GM23338 (cell line): ENCODE results near the gene CAPN15. TPM values are rescaled to one million over a fixed set of nuclear protein-coding genes. Genes with fewer than 3 reads are reported as not detected.

Source experiments
- ATAC-seq: fragments of 200-7000 bp; cut with Tn5 transposase; 3 replicates; pipeline ENCODE4 v1.9.1; 2020
- DNase-seq: peaks from one replicate; pipeline ENCODE4 v3.0.0-alpha.2; 2015; ENCODE audit warnings: low spot score
- H2AFZ ChIP-seq: fragments of 200-600 bp; sonication (generic); 2 replicates; pipeline ENCODE4 v1.8.0; 2016; ENCODE audit warnings: antibody characterized with exemption, mild to moderate bottlenecking, moderate library complexity
- H3F3A ChIP-seq: fragments of 200-600 bp; sonication (generic); replicated peaks from 2 replicates; pipeline ENCODE4 v1.8.0; 2017; ENCODE audit warnings: antibody characterized with exemption, mixed run types, low read depth
- H3K27ac ChIP-seq: fragments of 200-600 bp; sonication (generic); 2 replicates; pipeline ENCODE4 v1.6.1; 2016; ENCODE audit warnings: low read depth
- H3K27me3 ChIP-seq: fragments of 200-600 bp; sonication (generic); 2 replicates; pipeline ENCODE4 v1.8.0; 2016; ENCODE audit warnings: mild to moderate bottlenecking, mixed run types, moderate library complexity; ENCODE audit not compliant: insufficient read depth
- H3K36me3 ChIP-seq: fragments of 200-600 bp; sonication (generic); 2 replicates; pipeline ENCODE4 v1.8.0; 2016; ENCODE audit warnings: mild to moderate bottlenecking; ENCODE audit not compliant: insufficient read depth
- H3K4me1 ChIP-seq: fragments of 200-600 bp; sonication (generic); 2 replicates; pipeline ENCODE4 v1.8.0; 2016; ENCODE audit warnings: mild to moderate bottlenecking, moderate library complexity; ENCODE audit not compliant: insufficient read depth
- H3K4me2 ChIP-seq: fragments of 200-600 bp; sonication (generic); 2 replicates; pipeline ENCODE4 v1.7.1; 2017; ENCODE audit warnings: mixed run types
- H3K4me3 ChIP-seq: fragments of 200-600 bp; sonication (generic); 2 replicates; pipeline ENCODE4 v1.6.1; 2016; ENCODE audit warnings: mixed run types
- H3K79me2 ChIP-seq: fragments of 200-600 bp; sonication (generic); replicated peaks from 2 replicates; pipeline ENCODE4 v1.8.0; 2017; ENCODE audit warnings: mild to moderate bottlenecking; ENCODE audit not compliant: insufficient read depth
- H3K9me2 ChIP-seq: fragments of 200-600 bp; sonication (generic); 2 replicates; pipeline ENCODE4 v1.8.0; 2017; ENCODE audit not compliant: insufficient read depth
- H4K20me1 ChIP-seq: fragments of 200-600 bp; sonication (generic); replicated peaks from 2 replicates; pipeline ENCODE4 v1.8.0; 2017; ENCODE audit warnings: mild to moderate bottlenecking; ENCODE audit not compliant: insufficient read depth
- H3K27ac Mint-ChIP-seq: 2 replicates; pipeline ENCODE4 v1.8.0; 2020; ENCODE audit warnings: inconsistent platforms, mild to moderate bottlenecking, moderate library complexity, mixed read lengths
- H3K27me3 Mint-ChIP-seq: 3 replicates; pipeline ENCODE4 v1.8.0; 2022; ENCODE audit warnings: low read depth, mild to moderate bottlenecking, moderate library complexity, mixed read lengths, inconsistent platforms; ENCODE audit not compliant: insufficient read depth, poor library complexity
- H3K36me3 Mint-ChIP-seq: 3 replicates; pipeline ENCODE4 v1.8.0; 2021; ENCODE audit warnings: low read depth, mild to moderate bottlenecking, inconsistent platforms, moderate library complexity, mixed read lengths
- H3K4me1 Mint-ChIP-seq: 3 replicates; pipeline ENCODE4 v1.8.0; 2020; ENCODE audit warnings: mild to moderate bottlenecking, inconsistent platforms, mixed read lengths
- H3K4me3 Mint-ChIP-seq: 3 replicates; pipeline ENCODE4 v1.8.0; 2021; ENCODE audit warnings: moderate library complexity, mild to moderate bottlenecking, inconsistent platforms, mixed read lengths
- H3K9me3 Mint-ChIP-seq: 3 replicates; pipeline ENCODE4 v1.8.0; 2020; ENCODE audit warnings: moderate library complexity, mild to moderate bottlenecking, inconsistent platforms, mixed read lengths
- CREB1 ChIP-seq: fragments of 250-450 bp; sonication (Bioruptor Pico); IDR thresholded peaks from 2 replicates; pipeline ENCODE4 v1.5.0; 2020; ENCODE audit warnings: low read depth, mild to moderate bottlenecking, moderate library complexity
- EZH2 ChIP-seq: fragments of 200-600 bp; sonication (generic); IDR thresholded peaks from one replicate; pipeline ENCODE4 v1.8.0; 2017; ENCODE audit warnings: antibody characterized with exemption, mild to moderate bottlenecking, low read depth; ENCODE audit not compliant: unreplicated experiment
- EZH2phosphoT487 ChIP-seq: fragments of 200-600 bp; sonication (generic); IDR thresholded peaks from one replicate; pipeline ENCODE4 v1.8.1; 2018; ENCODE audit warnings: antibody characterized with exemption; ENCODE audit not compliant: unreplicated experiment
- JUNB ChIP-seq: IDR thresholded peaks from one replicate; pipeline ENCODE4 v1.6.1; 2016; ENCODE audit warnings: antibody characterized with exemption; ENCODE audit not compliant: unreplicated experiment
- NANOG ChIP-seq: IDR thresholded peaks from 2 replicates; pipeline ENCODE4 v1.6.1; 2016; ENCODE audit warnings: antibody characterized with exemption, borderline replicate concordance
- POLR2AphosphoS5 ChIP-seq: IDR thresholded peaks from 2 replicates; pipeline ENCODE4 v1.6.1; 2016; ENCODE audit warnings: antibody characterized with exemption, low read depth
- STAT1 ChIP-seq: IDR thresholded peaks from one replicate; pipeline ENCODE4 v1.6.1; 2016; ENCODE audit warnings: antibody characterized with exemption; ENCODE audit not compliant: unreplicated experiment
- ZNF114 ChIP-seq: fragments of 250-450 bp; sonication (Bioruptor Pico); IDR thresholded peaks from 2 replicates; pipeline ENCODE4 v1.5.0; 2020; ENCODE audit warnings: mild to moderate bottlenecking, moderate library complexity
- ZNF331 ChIP-seq: fragments of 250-450 bp; sonication (Bioruptor Pico); IDR thresholded peaks from 2 replicates; pipeline ENCODE4 v1.5.0; 2020; ENCODE audit warnings: low read depth, mild to moderate bottlenecking, moderate library complexity
- polyA plus RNA-seq: library from polyadenylated mRNA; unstranded; fragments of >200 nt; fragmentation: Nextera tagmentation; extraction: Ambion mirVana; gene quantifications from 2 replicates; pipeline ENCODE4 v1.2.1, GENCODE V29; 2016
- total RNA-seq: library from RNA; depleted of rRNA; stranded (reverse); fragments of >200 nt; shearing (Covaris generic); gene quantifications from 2 replicates; pipeline ENCODE4 v1.2.3, GENCODE V29; 2014
- TF ChIP-seq, protein P1 (sequence below): fragments of 250-450 bp; sonication (Bioruptor Pico); IDR thresholded peaks from 2 replicates; pipeline ENCODE4 v1.5.0; 2020; ENCODE audit warnings: mild to moderate bottlenecking, moderate library complexity
- TF ChIP-seq, protein P2 (sequence below), 2 experiments: fragments of 200-600 bp in 1 of 2; sonication (generic) in 1 of 2; conservative IDR thresholded peaks; 2 replicates each; pipeline versions ENCODE4 v1.5.1 to v1.6.1; 2016 to 2017; ENCODE audit warnings: antibody characterized with exemption in 2 of 2, low read depth in 2 of 2, mild to moderate bottlenecking in 2 of 2, moderate library complexity in 1 of 2
- TF ChIP-seq, protein P3 (sequence below): IDR thresholded peaks from one replicate; pipeline ENCODE4 v1.6.1; 2018; ENCODE audit warnings: antibody characterized with exemption; ENCODE audit not compliant: unreplicated experiment
- TF ChIP-seq, protein P4 (sequence below): IDR thresholded peaks from 2 replicates; pipeline ENCODE4 v1.6.1; 2016; ENCODE audit warnings: antibody characterized with exemption

Gene CAPN15
- total and polyA plus RNA-seq, 2 experiments from 2014 or later, result 27.3 to 164 TPM

GRCh38 chr16:590188-590814 is 62.8 kb downstream of the CAPN15 start:
- Histone ChIP-seq H3K36me3 (no peaks in the 10 kb centered on the region), H2AFZ (no peak overlapping the region), H3K4me2 (peak overlapping the region; percentile 88), H3K79me2 (peaks cover 32% of the 10 kb centered on the region), H3K9me2 (no peaks in the 10 kb centered on the region), H3K4me1 (no peaks in the 10 kb centered on the region), H3K27me3 (peaks cover 29% of the 10 kb centered on the region), H3K4me3 (peak overlapping the region; percentile 84), H4K20me1 (peaks cover 31% of the 10 kb centered on the region), H3F3A (peaks cover 8% of the 10 kb centered on the region; the same call in 1 of the 2 replicates), H3K27ac (no peak overlapping the region)
- TF ChIP-seq JUNB (no peak), NANOG (no peak), STAT1 (no peak), EZH2 (no peak), ZNF114 (CRISPR knock-in tag) (no peak), CREB1 (CRISPR knock-in tag) (no peak), POLR2AphosphoS5 (no peak), ZNF331 (CRISPR knock-in tag) (no peak), EZH2phosphoT487 (no peak)
- TF ChIP-seq, protein P1, sequence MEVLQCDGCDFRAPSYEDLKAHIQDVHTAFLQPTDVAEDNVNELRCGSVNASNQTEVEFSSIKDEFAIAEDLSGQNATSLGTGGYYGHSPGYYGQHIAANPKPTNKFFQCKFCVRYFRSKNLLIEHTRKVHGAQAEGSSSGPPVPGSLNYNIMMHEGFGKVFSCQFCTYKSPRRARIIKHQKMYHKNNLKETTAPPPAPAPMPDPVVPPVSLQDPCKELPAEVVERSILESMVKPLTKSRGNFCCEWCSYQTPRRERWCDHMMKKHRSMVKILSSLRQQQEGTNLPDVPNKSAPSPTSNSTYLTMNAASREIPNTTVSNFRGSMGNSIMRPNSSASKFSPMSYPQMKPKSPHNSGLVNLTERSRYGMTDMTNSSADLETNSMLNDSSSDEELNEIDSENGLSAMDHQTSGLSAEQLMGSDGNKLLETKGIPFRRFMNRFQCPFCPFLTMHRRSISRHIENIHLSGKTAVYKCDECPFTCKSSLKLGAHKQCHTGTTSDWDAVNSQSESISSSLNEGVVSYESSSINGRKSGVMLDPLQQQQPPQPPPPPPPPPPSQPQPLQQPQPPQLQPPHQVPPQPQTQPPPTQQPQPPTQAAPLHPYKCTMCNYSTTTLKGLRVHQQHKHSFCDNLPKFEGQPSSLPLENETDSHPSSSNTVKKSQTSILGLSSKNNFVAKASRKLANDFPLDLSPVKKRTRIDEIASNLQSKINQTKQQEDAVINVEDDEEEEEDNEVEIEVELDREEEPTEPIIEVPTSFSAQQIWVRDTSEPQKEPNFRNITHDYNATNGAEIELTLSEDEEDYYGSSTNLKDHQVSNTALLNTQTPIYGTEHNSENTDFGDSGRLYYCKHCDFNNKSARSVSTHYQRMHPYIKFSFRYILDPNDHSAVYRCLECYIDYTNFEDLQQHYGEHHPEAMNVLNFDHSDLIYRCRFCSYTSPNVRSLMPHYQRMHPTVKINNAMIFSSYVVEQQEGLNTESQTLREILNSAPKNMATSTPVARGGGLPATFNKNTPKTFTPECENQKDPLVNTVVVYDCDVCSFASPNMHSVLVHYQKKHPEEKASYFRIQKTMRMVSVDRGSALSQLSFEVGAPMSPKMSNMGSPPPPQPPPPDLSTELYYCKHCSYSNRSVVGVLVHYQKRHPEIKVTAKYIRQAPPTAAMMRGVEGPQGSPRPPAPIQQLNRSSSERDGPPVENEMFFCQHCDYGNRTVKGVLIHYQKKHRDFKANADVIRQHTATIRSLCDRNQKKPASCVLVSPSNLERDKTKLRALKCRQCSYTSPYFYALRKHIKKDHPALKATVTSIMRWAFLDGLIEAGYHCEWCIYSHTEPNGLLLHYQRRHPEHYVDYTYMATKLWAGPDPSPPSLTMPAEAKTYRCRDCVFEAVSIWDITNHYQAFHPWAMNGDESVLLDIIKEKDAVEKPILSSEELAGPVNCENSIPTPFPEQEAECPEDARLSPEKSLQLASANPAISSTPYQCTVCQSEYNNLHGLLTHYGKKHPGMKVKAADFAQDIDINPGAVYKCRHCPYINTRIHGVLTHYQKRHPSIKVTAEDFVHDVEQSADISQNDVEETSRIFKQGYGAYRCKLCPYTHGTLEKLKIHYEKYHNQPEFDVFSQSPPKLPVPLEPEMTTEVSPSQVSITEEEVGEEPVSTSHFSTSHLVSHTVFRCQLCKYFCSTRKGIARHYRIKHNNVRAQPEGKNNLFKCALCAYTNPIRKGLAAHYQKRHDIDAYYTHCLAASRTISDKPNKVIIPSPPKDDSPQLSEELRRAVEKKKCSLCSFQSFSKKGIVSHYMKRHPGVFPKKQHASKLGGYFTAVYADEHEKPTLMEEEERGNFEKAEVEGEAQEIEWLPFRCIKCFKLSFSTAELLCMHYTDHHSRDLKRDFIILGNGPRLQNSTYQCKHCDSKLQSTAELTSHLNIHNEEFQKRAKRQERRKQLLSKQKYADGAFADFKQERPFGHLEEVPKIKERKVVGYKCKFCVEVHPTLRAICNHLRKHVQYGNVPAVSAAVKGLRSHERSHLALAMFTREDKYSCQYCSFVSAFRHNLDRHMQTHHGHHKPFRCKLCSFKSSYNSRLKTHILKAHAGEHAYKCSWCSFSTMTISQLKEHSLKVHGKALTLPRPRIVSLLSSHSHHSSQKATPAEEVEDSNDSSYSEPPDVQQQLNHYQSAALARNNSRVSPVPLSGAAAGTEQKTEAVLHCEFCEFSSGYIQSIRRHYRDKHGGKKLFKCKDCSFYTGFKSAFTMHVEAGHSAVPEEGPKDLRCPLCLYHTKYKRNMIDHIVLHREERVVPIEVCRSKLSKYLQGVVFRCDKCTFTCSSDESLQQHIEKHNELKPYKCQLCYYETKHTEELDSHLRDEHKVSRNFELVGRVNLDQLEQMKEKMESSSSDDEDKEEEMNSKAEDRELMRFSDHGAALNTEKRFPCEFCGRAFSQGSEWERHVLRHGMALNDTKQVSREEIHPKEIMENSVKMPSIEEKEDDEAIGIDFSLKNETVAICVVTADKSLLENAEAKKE (CRISPR knock-in tag), result no peak
- TF ChIP-seq, protein P2, sequence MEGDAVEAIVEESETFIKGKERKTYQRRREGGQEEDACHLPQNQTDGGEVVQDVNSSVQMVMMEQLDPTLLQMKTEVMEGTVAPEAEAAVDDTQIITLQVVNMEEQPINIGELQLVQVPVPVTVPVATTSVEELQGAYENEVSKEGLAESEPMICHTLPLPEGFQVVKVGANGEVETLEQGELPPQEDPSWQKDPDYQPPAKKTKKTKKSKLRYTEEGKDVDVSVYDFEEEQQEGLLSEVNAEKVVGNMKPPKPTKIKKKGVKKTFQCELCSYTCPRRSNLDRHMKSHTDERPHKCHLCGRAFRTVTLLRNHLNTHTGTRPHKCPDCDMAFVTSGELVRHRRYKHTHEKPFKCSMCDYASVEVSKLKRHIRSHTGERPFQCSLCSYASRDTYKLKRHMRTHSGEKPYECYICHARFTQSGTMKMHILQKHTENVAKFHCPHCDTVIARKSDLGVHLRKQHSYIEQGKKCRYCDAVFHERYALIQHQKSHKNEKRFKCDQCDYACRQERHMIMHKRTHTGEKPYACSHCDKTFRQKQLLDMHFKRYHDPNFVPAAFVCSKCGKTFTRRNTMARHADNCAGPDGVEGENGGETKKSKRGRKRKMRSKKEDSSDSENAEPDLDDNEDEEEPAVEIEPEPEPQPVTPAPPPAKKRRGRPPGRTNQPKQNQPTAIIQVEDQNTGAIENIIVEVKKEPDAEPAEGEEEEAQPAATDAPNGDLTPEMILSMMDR (conservative IDR thresholded peaks at IDR 0.05; ENCODE audit: low read depth in 2 of 2), result no peak
- TF ChIP-seq, protein P3, sequence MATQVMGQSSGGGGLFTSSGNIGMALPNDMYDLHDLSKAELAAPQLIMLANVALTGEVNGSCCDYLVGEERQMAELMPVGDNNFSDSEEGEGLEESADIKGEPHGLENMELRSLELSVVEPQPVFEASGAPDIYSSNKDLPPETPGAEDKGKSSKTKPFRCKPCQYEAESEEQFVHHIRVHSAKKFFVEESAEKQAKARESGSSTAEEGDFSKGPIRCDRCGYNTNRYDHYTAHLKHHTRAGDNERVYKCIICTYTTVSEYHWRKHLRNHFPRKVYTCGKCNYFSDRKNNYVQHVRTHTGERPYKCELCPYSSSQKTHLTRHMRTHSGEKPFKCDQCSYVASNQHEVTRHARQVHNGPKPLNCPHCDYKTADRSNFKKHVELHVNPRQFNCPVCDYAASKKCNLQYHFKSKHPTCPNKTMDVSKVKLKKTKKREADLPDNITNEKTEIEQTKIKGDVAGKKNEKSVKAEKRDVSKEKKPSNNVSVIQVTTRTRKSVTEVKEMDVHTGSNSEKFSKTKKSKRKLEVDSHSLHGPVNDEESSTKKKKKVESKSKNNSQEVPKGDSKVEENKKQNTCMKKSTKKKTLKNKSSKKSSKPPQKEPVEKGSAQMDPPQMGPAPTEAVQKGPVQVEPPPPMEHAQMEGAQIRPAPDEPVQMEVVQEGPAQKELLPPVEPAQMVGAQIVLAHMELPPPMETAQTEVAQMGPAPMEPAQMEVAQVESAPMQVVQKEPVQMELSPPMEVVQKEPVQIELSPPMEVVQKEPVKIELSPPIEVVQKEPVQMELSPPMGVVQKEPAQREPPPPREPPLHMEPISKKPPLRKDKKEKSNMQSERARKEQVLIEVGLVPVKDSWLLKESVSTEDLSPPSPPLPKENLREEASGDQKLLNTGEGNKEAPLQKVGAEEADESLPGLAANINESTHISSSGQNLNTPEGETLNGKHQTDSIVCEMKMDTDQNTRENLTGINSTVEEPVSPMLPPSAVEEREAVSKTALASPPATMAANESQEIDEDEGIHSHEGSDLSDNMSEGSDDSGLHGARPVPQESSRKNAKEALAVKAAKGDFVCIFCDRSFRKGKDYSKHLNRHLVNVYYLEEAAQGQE, result no peak
- TF ChIP-seq, protein P4, sequence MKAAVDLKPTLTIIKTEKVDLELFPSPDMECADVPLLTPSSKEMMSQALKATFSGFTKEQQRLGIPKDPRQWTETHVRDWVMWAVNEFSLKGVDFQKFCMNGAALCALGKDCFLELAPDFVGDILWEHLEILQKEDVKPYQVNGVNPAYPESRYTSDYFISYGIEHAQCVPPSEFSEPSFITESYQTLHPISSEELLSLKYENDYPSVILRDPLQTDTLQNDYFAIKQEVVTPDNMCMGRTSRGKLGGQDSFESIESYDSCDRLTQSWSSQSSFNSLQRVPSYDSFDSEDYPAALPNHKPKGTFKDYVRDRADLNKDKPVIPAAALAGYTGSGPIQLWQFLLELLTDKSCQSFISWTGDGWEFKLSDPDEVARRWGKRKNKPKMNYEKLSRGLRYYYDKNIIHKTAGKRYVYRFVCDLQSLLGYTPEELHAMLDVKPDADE, result no peak
- Mint-ChIP-seq H3K4me1 (peaks cover 16% of the 10 kb centered on the region), H3K27me3 (peaks cover 34% of the 10 kb centered on the region), H3K9me3 (no peaks in the 10 kb centered on the region; the same call in 1 of the 3 replicates), H3K4me3 (peak overlapping the region; percentile 78), H3K36me3 (peaks cover 3% of the 10 kb centered on the region; the same call in 1 of the 3 replicates), H3K27ac (peak overlapping the region; percentile 5; the same call in 1 of the 2 replicates)
- ATAC-seq, result no peak
- no peak for DNase-seq
